Ishikawa (cell line): ENCODE measurements around the gene SLC26A6.

ENCODE experiments used
- CEBPB ChIP-seq: IDR thresholded peaks from 2 replicates; pipeline ENCODE4 v1.6.1; 2012
- CREB1 ChIP-seq: IDR thresholded peaks from 2 replicates; pipeline ENCODE4 v1.6.1; 2012; ENCODE audit warnings: low read depth
- EP300 ChIP-seq: IDR thresholded peaks from 2 replicates; pipeline ENCODE4 v1.6.1; 2012; ENCODE audit warnings: borderline replicate concordance
- RAD21 ChIP-seq: IDR thresholded peaks from 2 replicates; pipeline ENCODE4 v1.6.1; 2012; ENCODE audit warnings: low read depth
- TEAD4 ChIP-seq: IDR thresholded peaks from 2 replicates; pipeline ENCODE4 v1.6.1; 2012

- TF ChIP-seq CEBPB, result no peak
- TF ChIP-seq EP300, result no peak
- no peak for TF ChIP-seq CREB1
- TF ChIP-seq TEAD4, result no peak
- no peak for TF ChIP-seq RAD21
Observed at GRCh38 chr3:48596676-48597407, 38.4 kb downstream of the SLC26A6 start.
